Endothelial cell of umbilical vein (primary cell): Measurements from ENCODE around the gene PLA2G15. TPM values are rescaled to one million over a fixed set of nuclear protein-coding genes. Genes with fewer than 3 reads are reported as not detected.

Experiments
- BruUV-seq: library from RNA; stranded (reverse); fragments of 400-500 nt; replicated peaks from 2 replicates; lab custom pipeline; 2021; lab: Mats Ljungman, UMichigan
- CTCF ChIA-PET: fragments of 300-600, 350-600 bp; sonication (Branson Sonifier 250); formaldehyde crosslinking; loops from one replicate; lab custom pipeline; 2021; ENCODE audit warnings: antibody characterized with exemption, inconsistent platforms; lab: Charles Lee
- POLR2A ChIA-PET: fragments of 300-600, 350-600 bp; sonication (Branson Sonifier 250); formaldehyde crosslinking; loops from one replicate; lab custom pipeline; 2021; ENCODE audit warnings: antibody characterized with exemption, inconsistent platforms; lab: Charles Lee
- DNase-seq: peaks from one replicate; pipeline ENCODE4 v3.0.0-alpha.2; 2011; ENCODE audit warnings: low read depth, low spot score
- FAIRE-seq: peaks from 2 replicates; lab custom pipeline; 2011; peaks lifted over from hg19 to GRCh38; lab: Jason Lieb, UNC
- H2AFZ ChIP-seq: 2 replicates; pipeline ENCODE4 v1.6.0; 2012; ENCODE audit warnings: low read depth, low read length, control low read depth, inconsistent platforms
- H3K27ac ChIP-seq: 2 replicates; pipeline ENCODE4 v1.5.1; 2011; ENCODE audit warnings: low read depth, mild to moderate bottlenecking, control low read depth, low read length, moderate library complexity; ENCODE audit not compliant: insufficient read depth
- H3K27me3 ChIP-seq, 2 experiments: 2 replicates each; pipeline versions ENCODE4 v1.6.0 to v1.6.1; 2011; ENCODE audit warnings: low read length in 2 of 2, mixed read lengths in 1 of 2; ENCODE audit not compliant: control insufficient read depth in 2 of 2, insufficient read depth in 2 of 2
- H3K36me3 ChIP-seq, 2 experiments: 2 replicates in 1 of 2; 3 replicates in 1 of 2; pipeline ENCODE4 v1.5.1; 2011; ENCODE audit warnings: low read length in 2 of 2, mild to moderate bottlenecking in 1 of 2, moderate library complexity in 1 of 2; ENCODE audit not compliant: control insufficient read depth in 2 of 2, insufficient read depth in 2 of 2; ENCODE audit errors: extremely low read depth in 1 of 2
- H3K4me1 ChIP-seq: 3 replicates; pipeline ENCODE4 v1.5.1; 2011; ENCODE audit warnings: mild to moderate bottlenecking, low read length; ENCODE audit not compliant: control insufficient read depth, insufficient read depth; ENCODE audit errors: extremely low read depth
- H3K4me2 ChIP-seq: 2 replicates; pipeline ENCODE4 v1.6.1; 2011; ENCODE audit warnings: low read length, control low read depth, mixed read lengths; ENCODE audit not compliant: insufficient read depth
- H3K4me3 ChIP-seq, 3 experiments: fragments of 200-600 bp in 1 of 3; sonication (generic), shearing (Covaris generic) in 1 of 3; replicated peaks in 1 of 3; 2 replicates each; pipeline ENCODE4 v1.5.1; 2011 to 2016; ENCODE audit warnings: control low read depth in 3 of 3, low read length in 3 of 3, mild to moderate bottlenecking in 2 of 3, inconsistent platforms in 1 of 3, low read depth in 1 of 3, moderate library complexity in 1 of 3; ENCODE audit not compliant: insufficient read depth in 1 of 3
- H3K79me2 ChIP-seq: 2 replicates; pipeline ENCODE4 v1.6.0; 2012; ENCODE audit warnings: low read length, inconsistent platforms; ENCODE audit not compliant: control insufficient read depth, insufficient read depth
- H3K9ac ChIP-seq: replicated peaks from 2 replicates; pipeline ENCODE3; 2011; ENCODE audit warnings: low read length, control low read depth; ENCODE audit not compliant: insufficient read depth; ENCODE audit errors: extremely low read depth
- H3K9me1 ChIP-seq: replicated peaks from 3 replicates; pipeline ENCODE4 v1.6.0; 2011; ENCODE audit warnings: mild to moderate bottlenecking, low read length; ENCODE audit not compliant: control insufficient read depth, insufficient read depth; ENCODE audit errors: extremely low read depth
- H3K9me3 ChIP-seq: replicated peaks from 2 replicates; pipeline ENCODE4 v1.5.1; 2012; ENCODE audit warnings: low read length, inconsistent platforms; ENCODE audit not compliant: control insufficient read depth, insufficient read depth
- H4K20me1 ChIP-seq: replicated peaks from 2 replicates; pipeline ENCODE3; 2011; ENCODE audit warnings: mild to moderate bottlenecking, low read length; ENCODE audit not compliant: control insufficient read depth, insufficient read depth; ENCODE audit errors: extremely low read depth
- EZH2 ChIP-seq: IDR thresholded peaks from 2 replicates; pipeline ENCODE4 v1.6.1; 2012; ENCODE audit warnings: borderline replicate concordance, low read depth, mild to moderate bottlenecking, moderate library complexity, low read length, inconsistent platforms; ENCODE audit not compliant: severe bottlenecking
- FOS ChIP-seq: IDR thresholded peaks from 2 replicates; pipeline ENCODE4 v1.6.1; 2011; ENCODE audit warnings: mild to moderate bottlenecking, low read length, moderate library complexity, borderline replicate concordance; ENCODE audit not compliant: insufficient read depth
- GATA2 ChIP-seq: IDR thresholded peaks from 2 replicates; pipeline ENCODE4 v1.7.0; 2011; ENCODE audit warnings: low read depth, mild to moderate bottlenecking, moderate library complexity, mixed read lengths, low read length; ENCODE audit not compliant: insufficient read length, insufficient read depth
- JUN ChIP-seq: IDR thresholded peaks from 2 replicates; pipeline ENCODE4 v1.6.1; 2011; ENCODE audit warnings: borderline replicate concordance, low read depth; ENCODE audit not compliant: insufficient read length, insufficient read depth
- MYC ChIP-seq: IDR thresholded peaks from one replicate; pipeline ENCODE4 v1.6.1; 2011; ENCODE audit warnings: mild to moderate bottlenecking, low read depth, low read length
- POLR2A ChIP-seq: IDR thresholded peaks from 2 replicates; pipeline ENCODE4 v1.6.1; 2012; ENCODE audit warnings: low read depth, mild to moderate bottlenecking, control low read depth, low read length
- POLR2AphosphoS5 ChIP-seq: IDR thresholded peaks from 2 replicates; pipeline ENCODE4 v1.6.1; 2012; ENCODE audit warnings: low read depth, mild to moderate bottlenecking, control low read depth, low read length, moderate library complexity; ENCODE audit not compliant: insufficient read depth
- dilution Hi-C: fragments of 300-500 bp; cut with MboI; formaldehyde crosslinking; loops from one replicate; pipeline ENCODE4 v1.15.0; 2019; ENCODE audit warnings: low sequenced_read_pairs; ENCODE audit not compliant: extremely low pct_ligation_motif_present
- intact Hi-C: fragments of 100-400 bp; cut with micrococcal nuclease; formaldehyde crosslinking; loops from one replicate; pipeline ENCODE4 v1.10.0; 2022
- polyA plus RNA-seq, 4 experiments: library from polyadenylated mRNA; depleted of rRNA in 3 of 4; stranded (reverse) in 3 of 4; unstranded in 1 of 4; fragments of >200 nt; gene quantifications; 2 replicates each; pipeline versions ENCODE4 v1.2.1 to v1.2.3, GENCODE V29; 2011 to 2012; ENCODE audit warnings: missing spikeins in 1 of 4
- total RNA-seq: library from RNA; stranded (reverse); gene quantifications from 2 replicates; pipeline ENCODE4 v1.2.3, GENCODE V29; 2021
- TF ChIP-seq, protein P1 (sequence below), 2 donors: IDR thresholded peaks; 1 replicate in 1 of 2; 2 replicates in 1 of 2; pipeline ENCODE4 v1.5.1; 2011; ENCODE audit warnings: low read length in 2 of 2, mild to moderate bottlenecking in 2 of 2, moderate library complexity in 2 of 2, control low read depth in 1 of 2, inconsistent platforms in 1 of 2, low read depth in 1 of 2; ENCODE audit not compliant: insufficient read depth in 1 of 2; ENCODE audit errors: extremely low read depth in 1 of 2
- TF ChIP-seq, protein P2 (sequence below): IDR thresholded peaks from 2 replicates; pipeline ENCODE4 v1.6.1; 2011; ENCODE audit not compliant: insufficient read depth, insufficient read length

The PLA2G15 gene
- total and polyA plus RNA-seq, 2 donors (not counting 3 experiments of a cell fraction or from before 2014, with no cell fraction given): 24.3 to 41.8 TPM

DNA sequence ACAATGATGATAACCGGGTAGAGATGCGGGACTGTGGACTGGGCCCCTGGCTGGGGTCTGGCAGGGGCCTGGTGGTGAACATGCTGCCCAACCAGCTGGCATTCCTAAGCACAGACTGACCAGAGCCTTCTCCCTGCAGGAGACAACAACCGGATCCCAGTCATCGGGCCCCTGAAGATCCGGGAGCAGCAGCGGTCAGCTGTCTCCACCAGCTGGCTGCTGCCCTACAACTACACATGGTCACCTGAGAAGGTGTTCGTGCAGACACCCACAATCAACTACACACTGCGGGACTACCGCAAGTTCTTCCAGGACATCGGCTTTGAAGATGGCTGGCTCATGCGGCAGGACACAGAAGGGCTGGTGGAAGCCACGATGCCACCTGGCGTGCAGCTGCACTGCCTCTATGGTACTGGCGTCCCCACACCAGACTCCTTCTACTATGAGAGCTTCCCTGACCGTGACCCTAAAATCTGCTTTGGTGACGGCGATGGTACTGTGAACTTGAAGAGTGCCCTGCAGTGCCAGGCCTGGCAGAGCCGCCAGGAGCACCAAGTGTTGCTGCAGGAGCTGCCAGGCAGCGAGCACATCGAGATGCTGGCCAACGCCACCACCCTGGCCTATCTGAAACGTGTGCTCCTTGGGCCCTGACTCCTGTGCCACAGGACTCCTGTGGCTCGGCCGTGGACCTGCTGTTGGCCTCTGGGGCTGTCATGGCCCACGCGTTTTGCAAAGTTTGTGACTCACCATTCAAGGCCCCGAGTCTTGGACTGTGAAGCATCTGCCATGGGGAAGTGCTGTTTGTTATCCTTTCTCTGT, 14.0 kb downstream of the PLA2G15 start:
- Histone ChIP-seq H3K27me3 (no peaks in the 10 kb centered on the region), H3K27ac (no peak overlapping the region), H3K79me2 (peaks cover 2% of the 10 kb centered on the region), H3K4me3 (no peak overlapping the region), H3K4me2 (no peak overlapping the region), H3K9ac (no peak overlapping the region), H4K20me1 (no peaks in the 10 kb centered on the region), H3K36me3 (peaks cover 0 to 23% of the 10 kb centered on the region in 2 experiments), H3K9me3 (no peaks in the 10 kb centered on the region), H3K4me1 (peaks cover 12% of the 10 kb centered on the region), H2AFZ (no peak overlapping the region), H3K9me1 (no peaks in the 10 kb centered on the region)
- TF ChIP-seq EZH2 (no peak), POLR2AphosphoS5 (no peak), JUN (no peak), FOS (no peak), POLR2A (no peak), GATA2 (no peak), MYC (no peak)
- TF ChIP-seq, protein P1, sequence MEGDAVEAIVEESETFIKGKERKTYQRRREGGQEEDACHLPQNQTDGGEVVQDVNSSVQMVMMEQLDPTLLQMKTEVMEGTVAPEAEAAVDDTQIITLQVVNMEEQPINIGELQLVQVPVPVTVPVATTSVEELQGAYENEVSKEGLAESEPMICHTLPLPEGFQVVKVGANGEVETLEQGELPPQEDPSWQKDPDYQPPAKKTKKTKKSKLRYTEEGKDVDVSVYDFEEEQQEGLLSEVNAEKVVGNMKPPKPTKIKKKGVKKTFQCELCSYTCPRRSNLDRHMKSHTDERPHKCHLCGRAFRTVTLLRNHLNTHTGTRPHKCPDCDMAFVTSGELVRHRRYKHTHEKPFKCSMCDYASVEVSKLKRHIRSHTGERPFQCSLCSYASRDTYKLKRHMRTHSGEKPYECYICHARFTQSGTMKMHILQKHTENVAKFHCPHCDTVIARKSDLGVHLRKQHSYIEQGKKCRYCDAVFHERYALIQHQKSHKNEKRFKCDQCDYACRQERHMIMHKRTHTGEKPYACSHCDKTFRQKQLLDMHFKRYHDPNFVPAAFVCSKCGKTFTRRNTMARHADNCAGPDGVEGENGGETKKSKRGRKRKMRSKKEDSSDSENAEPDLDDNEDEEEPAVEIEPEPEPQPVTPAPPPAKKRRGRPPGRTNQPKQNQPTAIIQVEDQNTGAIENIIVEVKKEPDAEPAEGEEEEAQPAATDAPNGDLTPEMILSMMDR (IDR thresholded peaks at IDR 0.05; ENCODE audit: extremely low read depth in 1 of 2, insufficient read depth in 1 of 2, low read depth in 1 of 2, low read length in 2 of 2): no peak
- TF ChIP-seq, protein P2, sequence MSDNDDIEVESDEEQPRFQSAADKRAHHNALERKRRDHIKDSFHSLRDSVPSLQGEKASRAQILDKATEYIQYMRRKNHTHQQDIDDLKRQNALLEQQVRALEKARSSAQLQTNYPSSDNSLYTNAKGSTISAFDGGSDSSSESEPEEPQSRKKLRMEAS: no peak
- intact Hi-C loops (no loop called here), dilution Hi-C loops (no loop called here)
- ChIA-PET POLR2A (no interaction called here), CTCF (interaction anchor here (0.8 to 6.3 kb wide), 6 partner anchors 10 to 70 kb away, joined by 3 to 212 read pairs (median 25); partner anchors contain the start of genes PLA2G15, PRMT7 and SLC7A6OS)
- DNase-seq (no peak), FAIRE-seq (no peak)
- BruUV-seq: no TSS peak
